Fibroblast of pulmonary artery (primary cell): Measurements from ENCODE around the gene CNTNAP2.
A peak's percentile ranks its signal among the peaks of the same experiment; 100 is the strongest.

ENCODE experiments used
- DNase-seq: peaks from one replicate; pipeline ENCODE4 v3.0.0-alpha.2; 2010; ENCODE audit warnings: low read depth
- H3K4me3 ChIP-seq: replicated peaks from 2 replicates; pipeline ENCODE4 v1.5.1; 2011; ENCODE audit warnings: low read depth, mild to moderate bottlenecking, control low read depth, low read length, moderate library complexity
- TF ChIP-seq, protein P1 (sequence below): IDR thresholded peaks from 2 replicates; pipeline ENCODE4 v1.5.1; 2011; ENCODE audit warnings: mild to moderate bottlenecking, control low read depth, low read length, inconsistent platforms; ENCODE audit errors: missing control alignments

Gene CNTNAP2

GRCh38 chr7:148156233-148156632 lies 2039.6 kb downstream of the CNTNAP2 start:
- peak; percentile 34 for DNase-seq
- TF ChIP-seq, protein P1, sequence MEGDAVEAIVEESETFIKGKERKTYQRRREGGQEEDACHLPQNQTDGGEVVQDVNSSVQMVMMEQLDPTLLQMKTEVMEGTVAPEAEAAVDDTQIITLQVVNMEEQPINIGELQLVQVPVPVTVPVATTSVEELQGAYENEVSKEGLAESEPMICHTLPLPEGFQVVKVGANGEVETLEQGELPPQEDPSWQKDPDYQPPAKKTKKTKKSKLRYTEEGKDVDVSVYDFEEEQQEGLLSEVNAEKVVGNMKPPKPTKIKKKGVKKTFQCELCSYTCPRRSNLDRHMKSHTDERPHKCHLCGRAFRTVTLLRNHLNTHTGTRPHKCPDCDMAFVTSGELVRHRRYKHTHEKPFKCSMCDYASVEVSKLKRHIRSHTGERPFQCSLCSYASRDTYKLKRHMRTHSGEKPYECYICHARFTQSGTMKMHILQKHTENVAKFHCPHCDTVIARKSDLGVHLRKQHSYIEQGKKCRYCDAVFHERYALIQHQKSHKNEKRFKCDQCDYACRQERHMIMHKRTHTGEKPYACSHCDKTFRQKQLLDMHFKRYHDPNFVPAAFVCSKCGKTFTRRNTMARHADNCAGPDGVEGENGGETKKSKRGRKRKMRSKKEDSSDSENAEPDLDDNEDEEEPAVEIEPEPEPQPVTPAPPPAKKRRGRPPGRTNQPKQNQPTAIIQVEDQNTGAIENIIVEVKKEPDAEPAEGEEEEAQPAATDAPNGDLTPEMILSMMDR = no peak
- no peak overlapping the region for H3K4me3 ChIP-seq

DNA sequence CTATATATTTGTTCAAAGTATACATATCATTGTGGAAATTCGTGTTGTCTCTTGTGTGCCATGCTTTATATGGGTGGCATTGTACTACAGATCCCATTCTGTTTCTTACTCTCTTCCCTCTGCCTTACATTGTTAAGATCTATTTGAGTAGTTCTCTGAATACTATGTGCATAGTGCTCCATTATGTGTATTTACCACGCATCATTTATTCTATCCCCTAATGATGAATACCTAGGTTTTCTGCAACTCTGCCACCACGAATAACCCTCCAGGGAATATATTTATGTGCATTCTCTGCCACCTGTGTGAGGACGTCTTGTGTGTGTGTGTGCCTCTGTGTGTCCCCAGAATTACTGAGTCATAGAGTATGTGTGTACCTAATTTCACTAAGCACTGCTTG lies 2042.7 kb downstream of the CNTNAP2 start:
- no peak for DNase-seq
- H3K4me3 ChIP-seq = no peak overlapping the region
- TF ChIP-seq, protein P1 = no peak

- TF ChIP-seq, protein P1 = no peak
- no peak overlapping the region for H3K4me3 ChIP-seq
- no peak for DNase-seq
Measured at GRCh38 chr7:148161776-148162175, 2045.2 kb downstream of the CNTNAP2 start.

- TF ChIP-seq, protein P1 = no peak
- DNase-seq = no peak
- no peak overlapping the region for H3K4me3 ChIP-seq
Measured at GRCh38 chr7:148162808-148163207, 2046.2 kb downstream of the CNTNAP2 start.

DNA sequence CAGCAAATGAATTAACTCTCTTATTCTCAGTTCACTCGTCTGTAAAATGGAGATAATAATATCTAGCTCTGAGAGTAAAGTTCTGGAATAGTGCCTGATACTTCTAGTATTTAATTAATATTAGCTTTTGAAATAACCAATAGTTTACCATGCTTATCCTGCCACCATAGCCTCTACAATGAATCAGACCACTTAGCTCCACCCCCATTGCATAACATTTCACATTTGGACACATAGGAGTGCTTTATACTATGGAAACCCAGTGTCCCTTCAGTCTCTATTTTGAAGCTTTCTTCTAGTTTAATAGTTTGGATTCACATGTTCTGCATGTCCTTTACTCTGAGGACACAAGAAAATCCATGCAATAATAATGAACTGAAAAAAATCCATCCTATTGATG lies 2046.6 kb downstream of the CNTNAP2 start:
- TF ChIP-seq, protein P1 = no peak
- DNase-seq = peak; percentile 39
- H3K4me3 ChIP-seq = no peak overlapping the region

DNA sequence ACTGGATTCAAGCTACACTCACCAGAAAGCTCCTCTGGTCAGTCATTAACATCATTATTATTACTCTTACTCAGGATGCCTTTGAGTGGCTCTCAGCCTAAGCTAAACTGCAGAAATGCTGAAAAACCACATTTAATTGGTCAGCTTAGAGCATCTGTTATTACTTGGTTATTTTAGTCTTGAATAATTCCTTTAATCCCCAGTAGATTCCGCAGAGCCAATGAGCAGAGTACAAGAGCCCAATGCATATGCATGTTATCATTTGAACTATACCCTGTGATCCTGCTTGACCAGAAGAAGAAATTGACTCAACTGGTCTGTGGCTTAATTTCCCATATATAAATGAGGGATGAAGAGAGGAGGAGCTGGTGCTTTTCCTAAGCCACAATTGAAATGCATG lies 2056.3 kb downstream of the CNTNAP2 start:
- H3K4me3 ChIP-seq = no peak overlapping the region
- DNase-seq = no peak
- TF ChIP-seq, protein P1 = no peak

GRCh38 chr7:148173369-148173768 lies 2056.8 kb downstream of the CNTNAP2 start:
- TF ChIP-seq, protein P1 = no peak
- no peak for DNase-seq
- H3K4me3 ChIP-seq = no peak overlapping the region
